ENCODE results near the gene C20orf144.

GRCh38 chr20:33636776-33637175, 25.4 kb upstream of the C20orf144 start:
- TF ChIP-seq FOXM1 (IDR thresholded peaks at IDR 0.05; ENCODE audit: borderline replicate concordance, low read depth) (no peak), CREB1 (IDR thresholded peaks at IDR 0.05; ENCODE audit: low read depth) (no peak), REST (IDR thresholded peaks at IDR 0.05; ENCODE audit: low read depth) (no peak), EP300 (IDR thresholded peaks at IDR 0.05; ENCODE audit: borderline replicate concordance) (no peak), YY1 (IDR thresholded peaks at IDR 0.05; ENCODE audit: low read depth) (no peak)

Data from Ishikawa (cell line).